Heart right ventricle (tissue), 16 donors: ENCODE data around the gene PCDHGA11. TPM values are rescaled to one million over a fixed set of nuclear protein-coding genes. Genes with fewer than 3 reads are reported as not detected.

Source experiments
- ATAC-seq, 8 donors: fragments of 200-7000 bp; cut with Tn5 transposase; one replicate each; pipeline ENCODE4 v1.9.1; 2020; ENCODE audit warnings: mild to moderate bottlenecking in 8 of 8, moderate library complexity in 8 of 8, moderate number of reproducible peaks in 1 of 8
- DNase-seq, 2 donors: peaks; one replicate each; pipeline ENCODE4 v3.0.0-alpha.2; 2020
- H3K27ac ChIP-seq, 10 donors: fragments of 200-600 bp; sonication (generic) in 2 of 10; one replicate each; pipeline versions ENCODE4 v1.5.0 to v1.8.0; 2020 to 2022; ENCODE audit warnings: mild to moderate bottlenecking in 3 of 10
- H3K27me3 ChIP-seq, 7 donors: fragments of 200-600 bp; one replicate each; pipeline ENCODE4 v1.8.0; 2021 to 2022; ENCODE audit warnings: mild to moderate bottlenecking in 2 of 7
- H3K36me3 ChIP-seq, 9 donors: fragments of 200-600 bp; sonication (generic) in 1 of 9; one replicate each; pipeline versions ENCODE4 v1.5.0 to v1.8.0; 2020 to 2022; ENCODE audit warnings: mild to moderate bottlenecking in 2 of 9
- H3K4me1 ChIP-seq, 9 donors: fragments of 200-600 bp; sonication (generic) in 1 of 9; one replicate each; pipeline versions ENCODE4 v1.5.0 to v1.8.0; 2020 to 2022; ENCODE audit warnings: mild to moderate bottlenecking in 4 of 9
- H3K4me3 ChIP-seq, 10 donors: fragments of 200-600 bp; sonication (generic) in 2 of 10; one replicate each; pipeline versions ENCODE4 v1.5.0 to v1.8.0; 2020 to 2022; ENCODE audit warnings: mild to moderate bottlenecking in 7 of 10, moderate library complexity in 2 of 10
- H3K9me3 ChIP-seq, 11 donors: fragments of 200-600 bp in 10 of 11; sonication (generic) in 2 of 11; one replicate each; pipeline versions ENCODE4 v1.5.0 to v1.8.0; 2013 to 2022; ENCODE audit warnings: mild to moderate bottlenecking in 2 of 11, control low read depth in 1 of 11, moderate library complexity in 1 of 11
- CTCF ChIP-seq, 9 donors: fragments of 200-600 bp; sonication (generic) in 2 of 9; IDR thresholded peaks; one replicate each; pipeline versions ENCODE4 v1.5.0 to v1.8.0; 2021 to 2022; ENCODE audit warnings: antibody characterized with exemption in 9 of 9, mild to moderate bottlenecking in 5 of 9, moderate library complexity in 1 of 9
- WGBS, 2 donors: extraction: QIAGEN DNeasy Blood & Tissue Kit; methylation state at CpG; one replicate each; pipeline ENCODE4 v1.1.7; 2013; ENCODE audit warnings: inconsistent platforms in 1 of 2; 5-methylcytosine and 5-hydroxymethylcytosine counted together
- intact Hi-C, 10 donors: fragments of 100-400 bp; cut with DNase I; formaldehyde crosslinking; loops; one replicate each; pipeline versions ENCODE4 v1.11.1 to v1.14.2; 2022
- polyA plus RNA-seq, 2 donors: library from polyadenylated mRNA; stranded (reverse); fragments of 200-250 nt; gene quantifications; one replicate each; pipeline ENCODE4 v1.2.3, GENCODE V29; 2013
- total RNA-seq, 10 donors: library from RNA; stranded (reverse); fragmentation: NEBNext Ultra II Directional in 3 of 10; extraction: Animal tissue kit (Norgen Biotek cat#: 25700) in 3 of 10; gene quantifications; one replicate each; pipeline versions ENCODE4 v1.2.1 to v1.2.4, GENCODE V29; 2021 to 2023
- donor health status: Arrhythmogenic right ventricular cardiomyopathy.
- donor health status: ischemic (EF 13 %, LVEDD 7.1; RV severe dilation, severe dysfunction).
- donor health status: healthy with polysubstance abuse.
- donor health status: DM: no; HTN: yes; CAD: no.
- donor health status: DM: no; HTN: no; CAD: no.
- donor health status: ischemic (EF 25% LVEDD 6.9; RV normal size, moderate dysfunction).
- donor health status: ischemic (EF 25% LVEDD 5.7; RV mildly dilated, moderate dysfunction).
- donor health status: healthy.
- donor health status: DM: yes; HTN: yes; CAD: no.
- donor health status: Ischemic cardiomyopathy.
- donor health status: ischemic (EF 35%, LVEDD 5.7; RV mildly dilated, moderate dysfunction).
- donor health status: nonischemic (EF 11% LVEDD 7.7; RV severe dilation, severe dysfunction).
- donor health status: DM: yes; HTN: yes; CAD: no.
- donor health status: PGD.
- donor health status: ischemic (EF 29% LVEDD 5.4; RV normal size, mild dysfunction).
- donor health status: nonischemic (EF 23%, LVEDD 6.1; RV moderate dilation, normal function).

The PCDHGA11 gene
- total and polyA plus RNA-seq, 12 donors, result 0.74 to 8.5 (median 5.4) TPM

DNA sequence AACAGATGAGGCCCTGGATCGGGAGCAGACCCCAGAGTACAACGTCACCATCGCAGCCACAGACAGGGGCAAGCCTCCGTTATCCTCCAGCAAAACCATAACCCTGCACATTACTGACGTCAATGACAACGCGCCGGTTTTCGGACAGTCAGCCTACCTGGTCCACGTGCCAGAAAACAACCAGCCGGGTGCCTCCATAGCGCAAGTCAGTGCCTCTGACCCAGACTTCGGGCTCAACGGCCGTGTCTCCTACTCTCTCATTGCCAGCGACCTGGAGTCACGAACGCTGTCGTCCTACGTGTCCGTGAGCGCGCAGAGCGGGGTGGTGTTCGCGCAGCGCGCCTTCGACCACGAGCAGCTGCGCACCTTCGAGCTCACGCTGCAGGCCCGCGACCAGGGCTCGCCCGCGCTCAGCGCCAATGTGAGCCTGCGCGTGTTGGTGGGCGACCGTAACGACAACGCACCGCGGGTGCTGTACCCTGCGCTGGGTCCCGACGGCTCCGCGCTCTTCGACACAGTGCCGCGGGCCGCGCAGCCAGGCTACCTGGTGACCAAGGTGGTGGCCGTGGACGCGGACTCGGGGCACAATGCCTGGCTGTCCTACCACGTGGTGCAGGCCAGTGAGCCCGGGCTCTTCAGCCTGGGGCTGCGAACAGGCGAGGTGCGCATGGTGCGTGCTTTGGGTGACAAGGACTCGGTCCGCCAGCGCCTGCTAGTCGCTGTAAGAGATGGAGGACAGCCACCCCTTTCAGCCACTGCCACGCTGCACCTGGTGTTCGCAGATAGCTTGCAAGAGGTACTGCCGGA is 1.6 kb upstream of the PCDHGA11 start:
- Histone ChIP-seq H3K27me3 (peaks cover 0 to 100% (median 0%) of the 10 kb centered on the region in 7 donors), H3K4me3 (no peak overlapping the region), H3K27ac (no peak overlapping the region), H3K4me1 (peaks cover 0 to 25% (median 6%) of the 10 kb centered on the region in 9 donors), H3K36me3 (peaks cover 0 to 34% (median 0%) of the 10 kb centered on the region in 9 donors), H3K9me3 (peaks cover 0 to 100% (median 67%) of the 10 kb centered on the region in 11 donors)
- ATAC-seq, result peak in 1 of 8 donors; percentile 29
- TF ChIP-seq CTCF (IDR thresholded peaks at IDR 0.05), result no peak
- 38 to 45% methylated on average over 74 of the region's 74 CpGs for WGBS, 2 donors
- DNase-seq, result no peak
- intact Hi-C loops, result loop anchor here in 8 of 10 donors (5.0 to 10.0 kb wide), 7 partner anchors 103 to 204 kb away; partner anchors contain the start of gene PCDHB13 (in 1 of the 8)

- DNase-seq (no peak), ATAC-seq (no peak)
- peaks cover 0 to 25% (median 6%) of the 10 kb centered on the region in 9 donors for H3K4me1 ChIP-seq
- TF ChIP-seq CTCF (IDR thresholded peaks at IDR 0.05), result no peak
- H3K27me3 ChIP-seq, result peaks cover 0 to 99% (median 0%) of the 10 kb centered on the region in 7 donors
- 27 to 32% methylated on average over 13 of the region's 13 CpGs for WGBS, 2 donors
- peak overlapping the region in 8 of 10 donors; percentile 11 to 42 (median 36) for H3K4me3 ChIP-seq
- peaks cover 0 to 100% (median 69%) of the 10 kb centered on the region in 11 donors for H3K9me3 ChIP-seq
- intact Hi-C loops, result loop anchor here in 4 of 10 donors (2.0 to 10.0 kb wide), 4 partner anchors 55 to 103 kb away; partner anchors contain the start of gene PCDHGA3 (in 1 of the 4)
- no peak overlapping the region for H3K27ac ChIP-seq
- H3K36me3 ChIP-seq, result peaks cover 0 to 52% (median 0%) of the 10 kb centered on the region in 9 donors
Observed at GRCh38 chr5:141421489-141421855, 621 bp downstream of the PCDHGA11 start.

GRCh38 chr5:141422742-141423291 is 2.0 kb downstream of the PCDHGA11 start:
- Histone ChIP-seq H3K4me3 (no peak overlapping the region), H3K27ac (no peak overlapping the region), H3K27me3 (peaks cover 0 to 99% (median 0%) of the 10 kb centered on the region in 7 donors), H3K4me1 (peaks cover 0 to 20% (median 6%) of the 10 kb centered on the region in 9 donors), H3K36me3 (peaks cover 0 to 65% (median 0%) of the 10 kb centered on the region in 9 donors), H3K9me3 (peaks cover 0 to 100% (median 82%) of the 10 kb centered on the region in 11 donors)
- no peak for ATAC-seq
- TF ChIP-seq CTCF (IDR thresholded peaks at IDR 0.05), result no peak
- intact Hi-C loops, result loop anchor here in 3 of 10 donors (5.0 to 10.0 kb wide), 3 partner anchors 81 to 102 kb away; partner anchors contain the start of gene PCDHGA3 (in 1 of the 3)
- WGBS, 2 donors, result 31 to 35% methylated on average over 42 of the region's 42 CpGs
- DNase-seq, result no peak

- Histone ChIP-seq H3K4me3 (no peak overlapping the region), H3K9me3 (peaks cover 0 to 100% (median 77%) of the 10 kb centered on the region in 11 donors), H3K4me1 (peaks cover 0 to 22% (median 0%) of the 10 kb centered on the region in 9 donors), H3K27ac (no peak overlapping the region), H3K36me3 (peaks cover 0 to 60% (median 0%) of the 10 kb centered on the region in 9 donors), H3K27me3 (peaks cover 0 to 98% (median 0%) of the 10 kb centered on the region in 7 donors)
- 54 to 55% methylated on average over 53 of the region's 53 CpGs for WGBS, 2 donors
- DNase-seq (no peak), ATAC-seq (peak in 1 of 8 donors; percentile 18)
- no peak for TF ChIP-seq CTCF (IDR thresholded peaks at IDR 0.05)
- intact Hi-C loops, result loop anchor here in 2 of 10 donors (5.0 to 10.0 kb wide), 2 partner anchors 94 to 97 kb away; no protein-coding TSS in a partner anchor
Observed at GRCh38 chr5:141427783-141428426, 7.1 kb downstream of the PCDHGA11 start.
